Neutrophil (primary cell): ENCODE data around the gene DBN1.
A peak's percentile ranks its signal among the peaks of the same experiment; 100 is the strongest.

Experiments
- H3K27ac ChIP-seq: fragments of 200-600 bp; sonication (generic); 2 replicates; pipeline ENCODE4 v1.5.1; 2016; ENCODE audit warnings: mild to moderate bottlenecking, moderate library complexity
- H3K27me3 ChIP-seq: fragments of 200-600 bp; sonication (generic); 2 replicates; pipeline ENCODE4 v1.6.0; 2016; ENCODE audit warnings: mild to moderate bottlenecking
- H3K36me3 ChIP-seq: fragments of 200-600 bp; sonication (generic); 2 replicates; pipeline ENCODE4 v1.5.1; 2017
- H3K4me1 ChIP-seq, 2 experiments: fragments of 200-600 bp in 1 of 2; sonication (generic) in 1 of 2; 1 replicate in 1 of 2; 2 replicates in 1 of 2; pipeline versions ENCODE4 v1.5.1 to v1.6.1; 2013 to 2016; ENCODE audit warnings: low read depth in 1 of 2, low read length in 1 of 2, mild to moderate bottlenecking in 1 of 2, moderate library complexity in 1 of 2; ENCODE audit not compliant: control insufficient read depth in 1 of 2, insufficient read depth in 1 of 2
- H3K4me3 ChIP-seq, 2 experiments: fragments of 200-600 bp in 1 of 2; sonication (generic) in 1 of 2; 1 replicate in 1 of 2; 2 replicates in 1 of 2; pipeline ENCODE4 v1.5.1; 2013 to 2016; ENCODE audit warnings: low read depth in 1 of 2, low read length in 1 of 2, mild to moderate bottlenecking in 1 of 2, moderate library complexity in 1 of 2
- H3K9me3 ChIP-seq: fragments of 200-600 bp; sonication (generic); 2 replicates; pipeline ENCODE4 v1.5.1; 2016
- TF ChIP-seq, protein P1 (sequence below): fragments of 200-600 bp; sonication (generic); IDR thresholded peaks from 2 replicates; pipeline ENCODE4 v1.5.1; 2016; ENCODE audit warnings: antibody characterized with exemption

DBN1 gene

DNA sequence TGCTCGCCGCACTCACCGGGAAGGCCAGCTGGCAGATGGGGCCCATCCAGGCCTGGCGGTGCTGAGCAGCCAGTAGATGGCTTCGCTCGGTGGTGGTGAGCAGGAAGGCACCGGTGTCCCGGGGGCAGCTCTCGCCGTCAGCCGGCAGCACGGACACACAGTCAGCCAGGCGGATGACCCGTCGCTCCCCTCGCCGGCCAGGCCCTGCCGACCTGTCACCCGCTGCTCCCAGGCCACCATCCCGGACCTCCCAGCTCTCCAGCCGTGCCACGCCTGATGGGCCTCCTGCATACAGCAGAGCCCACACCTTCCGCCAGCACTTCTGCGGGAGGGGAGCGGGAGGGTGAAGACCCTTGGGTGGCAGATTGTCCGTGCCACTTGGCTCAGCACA is 34.8 kb upstream of the DBN1 start:
- Histone ChIP-seq H3K36me3 (peaks cover 65% of the 10 kb centered on the region), H3K4me3 (peak overlapping the region; percentile 88 to 100), H3K27ac (peak overlapping the region; percentile 99), H3K4me1 (peaks cover 56 to 67% of the 10 kb centered on the region in 2 experiments), H3K27me3 (no peaks in the 10 kb centered on the region), H3K9me3 (no peaks in the 10 kb centered on the region)
- TF ChIP-seq, protein P1, sequence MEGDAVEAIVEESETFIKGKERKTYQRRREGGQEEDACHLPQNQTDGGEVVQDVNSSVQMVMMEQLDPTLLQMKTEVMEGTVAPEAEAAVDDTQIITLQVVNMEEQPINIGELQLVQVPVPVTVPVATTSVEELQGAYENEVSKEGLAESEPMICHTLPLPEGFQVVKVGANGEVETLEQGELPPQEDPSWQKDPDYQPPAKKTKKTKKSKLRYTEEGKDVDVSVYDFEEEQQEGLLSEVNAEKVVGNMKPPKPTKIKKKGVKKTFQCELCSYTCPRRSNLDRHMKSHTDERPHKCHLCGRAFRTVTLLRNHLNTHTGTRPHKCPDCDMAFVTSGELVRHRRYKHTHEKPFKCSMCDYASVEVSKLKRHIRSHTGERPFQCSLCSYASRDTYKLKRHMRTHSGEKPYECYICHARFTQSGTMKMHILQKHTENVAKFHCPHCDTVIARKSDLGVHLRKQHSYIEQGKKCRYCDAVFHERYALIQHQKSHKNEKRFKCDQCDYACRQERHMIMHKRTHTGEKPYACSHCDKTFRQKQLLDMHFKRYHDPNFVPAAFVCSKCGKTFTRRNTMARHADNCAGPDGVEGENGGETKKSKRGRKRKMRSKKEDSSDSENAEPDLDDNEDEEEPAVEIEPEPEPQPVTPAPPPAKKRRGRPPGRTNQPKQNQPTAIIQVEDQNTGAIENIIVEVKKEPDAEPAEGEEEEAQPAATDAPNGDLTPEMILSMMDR: peak; percentile 42

DNA sequence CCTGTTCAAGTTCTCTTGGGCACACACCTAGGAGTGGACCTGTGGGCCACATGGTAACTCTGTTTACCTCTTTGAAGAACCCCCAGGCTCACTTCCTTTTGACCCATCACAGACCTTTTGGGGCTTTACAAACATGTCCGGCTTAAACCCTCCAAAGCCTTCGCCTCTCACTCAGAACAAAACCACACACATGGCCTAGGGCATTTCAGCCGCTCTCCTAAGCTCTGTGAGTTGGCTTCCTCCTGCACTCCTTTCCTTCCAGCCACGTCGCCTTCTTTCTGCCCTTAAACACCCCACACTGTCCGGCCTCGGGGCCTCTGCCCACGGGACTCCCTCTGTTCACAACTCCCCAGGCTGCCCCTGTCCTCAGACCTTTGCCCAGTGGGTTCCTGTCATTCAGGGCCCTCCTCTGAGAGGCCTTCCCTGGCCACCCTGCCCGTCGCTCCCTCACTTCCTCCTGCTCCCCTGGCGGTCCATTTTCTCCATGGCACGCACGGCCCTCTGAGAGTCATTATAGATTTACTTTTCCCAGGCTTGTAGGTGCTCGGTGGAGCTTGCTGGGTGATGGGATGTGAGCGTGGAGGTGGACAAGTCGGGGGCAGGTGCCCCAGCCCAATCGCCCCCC is 34.3 kb upstream of the DBN1 start:
- no peaks in the 10 kb centered on the region for H3K9me3 ChIP-seq
- peaks cover 55 to 67% of the 10 kb centered on the region in 2 experiments for H3K4me1 ChIP-seq
- H3K27ac ChIP-seq: peak overlapping the region; percentile 99
- H3K27me3 ChIP-seq: no peaks in the 10 kb centered on the region
- peaks cover 65% of the 10 kb centered on the region for H3K36me3 ChIP-seq
- TF ChIP-seq, protein P1: peak; percentile 80
- peak overlapping the region; percentile 88 to 100 for H3K4me3 ChIP-seq

DNA sequence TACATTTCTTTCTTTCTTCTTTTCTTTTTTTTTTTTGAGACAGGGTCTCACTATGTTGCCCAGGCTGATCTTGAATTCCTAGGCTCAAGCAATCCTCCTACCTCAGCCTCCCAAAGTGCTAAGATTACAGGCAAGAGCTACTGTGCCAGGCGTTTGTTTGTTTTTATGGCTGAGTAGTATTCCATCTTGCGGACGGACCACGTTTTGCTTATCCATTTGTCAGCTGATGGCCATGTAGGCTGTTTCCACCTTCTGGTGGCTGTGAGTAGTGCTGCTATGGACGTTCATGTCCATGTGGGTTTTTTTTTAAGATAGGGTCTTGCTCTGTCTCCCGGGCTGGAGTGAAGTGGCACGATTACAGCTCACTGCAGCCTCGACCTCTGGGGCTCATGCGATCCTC is 33.7 kb upstream of the DBN1 start:
- Histone ChIP-seq H3K4me3 (peak overlapping the region; percentile 88 to 100), H3K9me3 (no peaks in the 10 kb centered on the region), H3K27ac (peak overlapping the region; percentile 99), H3K27me3 (no peaks in the 10 kb centered on the region), H3K4me1 (peaks cover 53 to 66% of the 10 kb centered on the region in 2 experiments), H3K36me3 (peaks cover 65% of the 10 kb centered on the region)
- TF ChIP-seq, protein P1: peak; percentile 55

DNA sequence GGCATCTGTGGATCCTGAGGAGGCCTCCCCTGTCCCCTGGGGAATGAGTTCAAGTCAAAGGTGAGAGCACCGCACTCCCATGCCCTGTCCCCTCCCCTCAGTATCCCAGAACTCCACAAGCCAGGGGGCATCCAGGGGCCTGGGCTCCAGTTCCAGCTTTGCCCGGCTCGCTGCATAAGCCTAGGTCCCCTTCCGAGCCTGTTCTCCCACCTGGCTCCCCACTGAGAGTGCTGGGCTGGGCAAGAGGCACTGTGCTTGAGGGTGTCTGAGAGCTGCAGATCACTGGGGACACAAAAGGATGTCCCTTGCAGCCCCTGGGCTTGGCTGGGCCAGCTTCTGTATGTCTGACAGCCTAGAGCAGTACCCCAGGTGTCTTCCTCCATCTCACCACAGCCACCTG is 31.6 kb upstream of the DBN1 start:
- Histone ChIP-seq H3K9me3 (no peaks in the 10 kb centered on the region), H3K36me3 (peaks cover 72% of the 10 kb centered on the region), H3K27ac (peak overlapping the region; percentile 75), H3K4me1 (peaks cover 53 to 65% of the 10 kb centered on the region in 2 experiments), H3K4me3 (no peak overlapping the region), H3K27me3 (no peaks in the 10 kb centered on the region)
- TF ChIP-seq, protein P1: no peak

DNA sequence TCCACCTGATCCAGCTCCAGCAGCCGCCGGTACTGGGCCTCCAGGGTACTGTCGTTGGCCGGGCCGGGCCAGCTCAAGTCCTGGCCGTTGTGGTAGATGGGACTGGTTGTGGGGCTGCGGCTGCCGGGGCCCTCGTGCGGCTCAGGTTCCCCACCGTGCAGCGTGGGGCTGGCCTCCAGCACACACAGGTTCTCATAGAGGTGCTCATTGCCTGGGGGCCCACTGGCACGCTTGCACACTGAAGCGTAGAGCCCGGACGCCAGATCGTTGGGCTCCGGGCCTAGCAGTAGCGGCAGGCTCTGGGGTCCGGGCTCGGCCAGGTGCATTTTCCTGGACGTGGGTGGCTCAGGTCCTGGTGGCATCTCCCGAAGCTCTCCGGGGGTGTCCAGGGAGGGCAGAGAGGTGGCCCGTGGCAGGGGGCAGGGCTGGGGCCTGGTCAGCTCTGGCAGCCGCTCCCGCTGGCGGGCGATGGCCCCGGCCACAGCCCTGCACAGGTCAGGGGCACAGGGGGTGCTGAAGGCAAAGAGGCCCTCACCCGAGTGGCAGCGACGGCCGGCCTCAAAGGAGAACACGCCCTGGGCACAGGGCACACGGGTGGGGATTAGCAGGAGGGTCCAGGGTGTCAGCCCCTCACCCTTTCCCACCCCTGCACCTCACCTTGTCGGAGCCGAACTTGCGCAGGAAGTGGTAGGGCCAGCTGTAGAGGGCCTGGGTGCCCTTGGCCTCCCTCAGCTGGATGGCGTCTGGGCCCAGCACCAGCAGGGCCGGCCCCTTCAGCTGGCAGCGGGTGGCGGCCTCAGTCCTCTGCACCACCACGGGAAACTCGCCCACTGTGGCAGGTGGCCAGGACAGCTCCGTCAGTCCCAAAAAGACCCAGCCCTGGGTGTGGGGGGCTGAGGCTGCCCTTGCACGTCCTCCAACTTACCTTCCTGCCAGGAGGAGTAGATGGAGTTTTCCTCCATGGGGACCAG is 30.9 kb upstream of the DBN1 start:
- H3K9me3 ChIP-seq: no peaks in the 10 kb centered on the region
- H3K4me1 ChIP-seq: peaks cover 56 to 67% of the 10 kb centered on the region in 2 experiments
- H3K27me3 ChIP-seq: no peaks in the 10 kb centered on the region
- TF ChIP-seq, protein P1: no peak
- peak overlapping the region; percentile 75 for H3K27ac ChIP-seq
- H3K4me3 ChIP-seq: no peak overlapping the region
- peaks cover 72% of the 10 kb centered on the region for H3K36me3 ChIP-seq
